Activated naive CD4-positive, alpha-beta T cell treated with anti-CD3 and anti-CD28 coated beads for 36 hours (primary cell): ENCODE data around the gene SLC6A18. TPM values are rescaled to one million over a fixed set of nuclear protein-coding genes. Genes with fewer than 3 reads are reported as not detected.

Source experiments
- CTCF ChIA-PET: fragments of 350-600 bp; sonication (Branson Sonifier 250); formaldehyde crosslinking; loops from one replicate; lab custom pipeline; 2021; ENCODE audit warnings: antibody characterized with exemption; lab: Charles Lee
- DNase-seq: peaks from one replicate; pipeline ENCODE4 v3.0.0-alpha.2; 2020
- H3K27ac Mint-ChIP-seq: one replicate; pipeline ENCODE4 v1.8.0; 2021; ENCODE audit warnings: mild to moderate bottlenecking, mixed read lengths
- H3K27me3 Mint-ChIP-seq: one replicate; pipeline ENCODE4 v1.8.0; 2021; ENCODE audit warnings: low read depth, mixed read lengths
- H3K36me3 Mint-ChIP-seq: one replicate; pipeline ENCODE4 v1.8.0; 2021; ENCODE audit warnings: low read depth, mixed read lengths
- H3K4me1 Mint-ChIP-seq: one replicate; pipeline ENCODE4 v1.8.0; 2021; ENCODE audit warnings: low read depth, mixed read lengths
- H3K4me3 Mint-ChIP-seq: one replicate; pipeline ENCODE4 v1.8.0; 2021; ENCODE audit warnings: mild to moderate bottlenecking, moderate library complexity, mixed read lengths
- H3K9me3 Mint-ChIP-seq: one replicate; pipeline ENCODE4 v1.8.0; 2021; ENCODE audit warnings: mixed read lengths
- intact Hi-C: fragments of 100-400 bp; cut with micrococcal nuclease; formaldehyde crosslinking; loops from one replicate; pipeline ENCODE4 v1.15.1; 2023
- total RNA-seq, 2 experiments: library from RNA; stranded (reverse); gene quantifications; one replicate each; pipeline ENCODE4 v1.2.3, GENCODE V29; 2021

SLC6A18 gene
- total RNA-seq, 2 experiments from 2014 or later, result not detected

DNA sequence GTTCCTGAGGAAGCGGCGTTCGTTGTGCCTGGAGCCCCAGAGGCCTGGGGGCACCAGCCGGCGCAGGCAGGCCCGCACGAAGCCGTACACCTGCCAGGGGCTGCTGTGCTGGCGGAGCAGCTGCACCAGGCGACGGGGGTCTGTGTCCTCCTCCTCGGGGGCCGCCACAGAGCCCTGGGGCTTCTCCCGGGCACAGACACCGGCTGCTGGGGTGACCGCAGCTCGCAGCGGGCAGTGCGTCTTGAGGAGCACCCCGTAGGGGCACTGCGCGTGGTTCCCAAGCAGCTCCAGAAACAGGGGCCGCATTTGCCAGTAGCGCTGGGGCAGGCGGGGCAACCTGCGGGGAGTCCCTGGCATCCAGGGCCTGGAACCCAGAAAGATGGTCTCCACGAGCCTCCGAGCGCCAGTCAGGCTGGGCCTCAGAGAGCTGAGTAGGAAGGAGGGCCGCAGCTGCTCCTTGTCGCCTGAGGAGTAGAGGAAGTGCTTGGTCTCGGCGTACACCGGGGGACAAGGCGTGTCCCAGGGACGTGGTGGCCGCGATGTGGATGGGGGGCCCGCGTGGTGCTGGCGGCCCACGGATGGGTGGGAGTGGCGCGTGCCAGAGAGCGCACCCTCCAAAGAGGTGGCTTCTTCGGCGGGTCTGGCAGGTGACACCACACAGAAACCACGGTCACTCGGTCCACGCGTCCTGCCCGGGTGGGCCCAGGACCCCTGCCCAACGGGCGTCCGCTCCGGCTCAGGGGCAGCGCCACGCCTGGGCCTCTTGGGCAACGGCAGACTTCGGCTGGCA is 68.4 kb downstream of the SLC6A18 start:
- no peaks in the 10 kb centered on the region for H3K9me3 Mint-ChIP-seq
- H3K27me3 Mint-ChIP-seq, result no peaks in the 10 kb centered on the region
- DNase-seq, result no peak
- H3K4me3 Mint-ChIP-seq, result peak overlapping the region; percentile 60
- H3K4me1 Mint-ChIP-seq, result peaks cover 18% of the 10 kb centered on the region
- intact Hi-C loops, result no loop called here
- H3K27ac Mint-ChIP-seq, result no peak overlapping the region
- CTCF ChIA-PET, result interaction anchor here (0.6 kb wide), 1 partner anchor 533 kb away, joined by 3 read pairs; no protein-coding TSS in a partner anchor
- H3K36me3 Mint-ChIP-seq, result peaks cover 13% of the 10 kb centered on the region

DNA sequence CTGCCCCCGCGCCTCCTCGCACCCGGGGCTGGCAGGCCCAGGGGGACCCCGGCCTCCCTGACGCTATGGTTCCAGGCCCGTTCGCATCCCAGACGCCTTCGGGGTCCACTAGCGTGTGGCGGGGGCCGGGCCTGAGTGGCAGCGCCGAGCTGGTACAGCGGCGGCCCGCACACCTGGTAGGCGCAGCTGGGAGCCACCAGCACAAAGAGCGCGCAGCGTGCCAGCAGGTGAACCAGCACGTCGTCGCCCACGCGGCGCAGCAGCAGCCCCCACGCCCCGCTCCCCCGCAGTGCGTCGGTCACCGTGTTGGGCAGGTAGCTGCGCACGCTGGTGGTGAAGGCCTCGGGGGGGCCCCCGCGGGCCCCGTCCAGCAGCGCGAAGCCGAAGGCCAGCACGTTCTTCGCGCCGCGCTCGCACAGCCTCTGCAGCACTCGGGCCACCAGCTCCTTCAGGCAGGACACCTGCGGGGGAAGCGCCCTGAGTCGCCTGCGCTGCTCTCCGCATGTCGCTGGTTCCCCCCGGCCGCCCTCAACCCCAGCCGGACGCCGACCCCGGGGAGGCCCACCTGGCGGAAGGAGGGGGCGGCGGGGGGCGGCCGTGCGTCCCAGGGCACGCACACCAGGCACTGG is 69.1 kb downstream of the SLC6A18 start:
- Mint-ChIP-seq H3K4me1 (peaks cover 18% of the 10 kb centered on the region), H3K36me3 (peaks cover 10% of the 10 kb centered on the region), H3K27me3 (no peaks in the 10 kb centered on the region), H3K9me3 (no peaks in the 10 kb centered on the region), H3K27ac (no peak overlapping the region), H3K4me3 (peak overlapping the region; percentile 48)
- DNase-seq, result no peak
- intact Hi-C loops, result no loop called here
- CTCF ChIA-PET, result interaction anchor here (0.6 kb wide), 1 partner anchor 534 kb away, joined by 3 read pairs; no protein-coding TSS in a partner anchor

GRCh38 chr5:1294835-1295649 is 69.9 kb downstream of the SLC6A18 start, which contains the start of gene TERT:
Gene TERT, minus strand, starts transcription at chr5:1295068. Its CDS starts 79 bp downstream, at chr5:1294989.
- DNase-seq, result peak; percentile 81
- Mint-ChIP-seq H3K27ac (no peak within 1 kb of the TSS), H3K4me3 (peak within 1 kb of the TSS; percentile 58), H3K9me3 (no peaks in the 10 kb centered on the region), H3K36me3 (peaks cover 10% of the 10 kb centered on the region), H3K4me1 (peaks cover 18% of the 10 kb centered on the region), H3K27me3 (no peaks in the 10 kb centered on the region)
- CTCF ChIA-PET, result no interaction called here
- intact Hi-C loops, result loop anchor here (1.0 kb wide), 2 partner anchors 21 to 50 kb away; partner anchors contain the start of gene CLPTM1L

DNA sequence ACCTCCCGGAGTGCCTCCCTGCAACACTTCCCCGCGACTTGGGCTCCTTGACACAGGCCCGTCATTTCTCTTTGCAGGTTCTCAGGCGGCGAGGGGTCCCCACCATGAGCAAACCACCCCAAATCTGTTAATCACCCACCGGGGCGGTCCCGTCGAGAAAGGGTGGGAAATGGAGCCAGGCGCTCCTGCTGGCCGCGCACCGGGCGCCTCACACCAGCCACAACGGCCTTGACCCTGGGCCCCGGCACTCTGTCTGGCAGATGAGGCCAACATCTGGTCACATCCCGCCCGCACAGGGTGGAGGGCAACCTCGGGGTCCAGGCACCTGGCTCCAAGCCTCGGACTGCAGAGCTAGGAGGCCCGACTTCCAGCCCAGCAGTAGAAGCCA is 70.5 kb downstream of the SLC6A18 start:
- intact Hi-C loops, result loop anchor here (1.0 kb wide), 2 partner anchors 21 to 50 kb away; partner anchors contain the start of gene CLPTM1L
- CTCF ChIA-PET, result interaction anchor here (1.2 kb wide), 1 partner anchor 350 kb away, joined by 3 read pairs; no protein-coding TSS in a partner anchor
- Mint-ChIP-seq H3K4me3 (peak overlapping the region; percentile 58), H3K4me1 (peaks cover 18% of the 10 kb centered on the region), H3K27ac (no peak overlapping the region), H3K9me3 (no peaks in the 10 kb centered on the region), H3K36me3 (peaks cover 10% of the 10 kb centered on the region), H3K27me3 (no peaks in the 10 kb centered on the region)
- DNase-seq, result no peak

Other genes with a start within 250 kb of the SLC6A18 start
- gene NKD2, start 216.6 kb upstream of the SLC6A18 start, total RNA-seq, result 1 to 10 TPM; 1.4 to 2.5 TPM
- 10 to 100 TPM; 12.6 to 13.6 TPM for gene SLC12A7, start 113.3 kb upstream of the SLC6A18 start, total RNA-seq
- not detected for gene SLC6A19, start 23.8 kb upstream of the SLC6A18 start, total RNA-seq
- 10 to 100 TPM; 10.1 to 13.1 TPM for gene TERT, start 69.7 kb downstream of the SLC6A18 start, total RNA-seq
- 10 to 100 TPM; 48.0 to 48.5 TPM for gene CLPTM1L, start 119.7 kb downstream of the SLC6A18 start, total RNA-seq
- gene SLC6A3, start 220.1 kb downstream of the SLC6A18 start, total RNA-seq, result not detected